Liver (tissue), 9 donors: Measurements from ENCODE around the gene NPW. TPM values are rescaled to one million over a fixed set of nuclear protein-coding genes. Genes with fewer than 3 reads are reported as not detected.

Source experiments
- DNase-seq: peaks from one replicate; pipeline ENCODE4 v3.0.0-alpha.2; 2017; ENCODE audit warnings: low spot score
- H3K27ac ChIP-seq, 2 donors: one replicate each; pipeline ENCODE4 v1.7.0; 2013; ENCODE audit warnings: inconsistent platforms in 2 of 2, low read length in 2 of 2, control low read depth in 1 of 2, low read depth in 1 of 2, mild to moderate bottlenecking in 1 of 2
- H3K27me3 ChIP-seq, 4 donors: one replicate each; pipeline versions ENCODE4 v1.6.1 to v1.7.0; 2013; ENCODE audit warnings: low read length in 3 of 4, inconsistent platforms in 1 of 4, mild to moderate bottlenecking in 1 of 4, moderate library complexity in 1 of 4; ENCODE audit not compliant: control insufficient read depth in 4 of 4, insufficient read depth in 4 of 4
- H3K36me3 ChIP-seq, 4 donors: one replicate each; pipeline versions ENCODE4 v1.6.1 to v1.7.0; 2013; ENCODE audit warnings: low read length in 3 of 4, mild to moderate bottlenecking in 3 of 4, low read depth in 1 of 4, moderate library complexity in 1 of 4; ENCODE audit not compliant: control insufficient read depth in 4 of 4, insufficient read depth in 3 of 4
- H3K4me1 ChIP-seq, 4 donors: one replicate each; pipeline versions ENCODE4 v1.6.1 to v1.7.0; 2013; ENCODE audit warnings: low read length in 3 of 4, mild to moderate bottlenecking in 3 of 4, moderate library complexity in 1 of 4; ENCODE audit not compliant: control insufficient read depth in 4 of 4, insufficient read depth in 4 of 4
- H3K4me3 ChIP-seq, 3 donors: one replicate each; pipeline versions ENCODE4 v1.6.1 to v1.7.0; 2013; ENCODE audit warnings: low read length in 3 of 3, control low read depth in 1 of 3, low read depth in 1 of 3, mild to moderate bottlenecking in 1 of 3
- H3K9ac ChIP-seq, 2 donors: one replicate each; pipeline ENCODE4 v1.7.0; 2013; ENCODE audit warnings: low read length in 2 of 2, mild to moderate bottlenecking in 2 of 2, moderate library complexity in 2 of 2, control low read depth in 1 of 2, low read depth in 1 of 2
- H3K9me3 ChIP-seq, 4 donors: one replicate each; pipeline versions ENCODE4 v1.6.1 to v1.7.0; 2013; ENCODE audit warnings: low read length in 3 of 4; ENCODE audit not compliant: control insufficient read depth in 4 of 4
- FOXA1 ChIP-seq: IDR thresholded peaks from 2 replicates; pipeline ENCODE4 v1.6.1; 2016; ENCODE audit warnings: antibody characterized with exemption
- FOXA2 ChIP-seq: IDR thresholded peaks from 2 replicates; pipeline ENCODE4 v1.6.1; 2016; ENCODE audit warnings: antibody characterized with exemption
- GABPA ChIP-seq, 2 donors: IDR thresholded peaks in 1 of 2; conservative IDR thresholded peaks in 1 of 2; 2 replicates each; pipeline ENCODE4 v1.6.1; 2016; ENCODE audit warnings: antibody characterized with exemption in 2 of 2, mild to moderate bottlenecking in 1 of 2, moderate library complexity in 1 of 2
- HNF4A ChIP-seq, 2 donors: conservative IDR thresholded peaks; 2 replicates each; pipeline ENCODE4 v1.6.1; 2016; ENCODE audit warnings: antibody characterized with exemption in 2 of 2, mild to moderate bottlenecking in 2 of 2
- HNF4G ChIP-seq: IDR thresholded peaks from 2 replicates; pipeline ENCODE4 v1.6.1; 2016; ENCODE audit warnings: antibody characterized with exemption
- JUND ChIP-seq, 2 donors: IDR thresholded peaks; 2 replicates each; pipeline ENCODE4 v1.6.1; 2016; ENCODE audit warnings: antibody characterized with exemption in 2 of 2
- NR2F2 ChIP-seq: IDR thresholded peaks from 2 replicates; pipeline ENCODE4 v1.6.1; 2016; ENCODE audit warnings: antibody characterized with exemption
- RAD21 ChIP-seq, 2 donors: IDR thresholded peaks; 2 replicates each; pipeline ENCODE4 v1.6.1; 2016; ENCODE audit warnings: antibody characterized with exemption in 2 of 2, mild to moderate bottlenecking in 2 of 2
- RXRA ChIP-seq, 2 donors: IDR thresholded peaks; 2 replicates each; pipeline ENCODE4 v1.6.1; 2017 to 2018; ENCODE audit warnings: antibody characterized with exemption in 2 of 2, mild to moderate bottlenecking in 1 of 2
- SP1 ChIP-seq: IDR thresholded peaks from 2 replicates; pipeline ENCODE4 v1.6.1; 2018; ENCODE audit warnings: antibody characterized with exemption, mild to moderate bottlenecking
- TAF1 ChIP-seq: conservative IDR thresholded peaks from 2 replicates; pipeline ENCODE4 v1.6.1; 2016; ENCODE audit warnings: antibody characterized with exemption, mild to moderate bottlenecking
- YY1 ChIP-seq: IDR thresholded peaks from 2 replicates; pipeline ENCODE4 v1.6.1; 2016; ENCODE audit warnings: antibody characterized with exemption, mild to moderate bottlenecking
- WGBS: extraction: QIAGEN DNeasy Blood & Tissue Kit; methylation state at CpG from one replicate; pipeline ENCODE4 v1.1.7; 2013; 5-methylcytosine and 5-hydroxymethylcytosine counted together
- polyA plus RNA-seq, 2 donors: library from polyadenylated mRNA; stranded (reverse) in 1 of 2; unstranded in 1 of 2; fragments of 200-250 nt in 1 of 2; fragments of >200 nt in 1 of 2; fragmentation: Nextera tagmentation in 1 of 2; extraction: Ambion mirVana in 1 of 2; gene quantifications; one replicate each; pipeline versions ENCODE4 v1.2.1 to v1.2.3, GENCODE V29; 2013 to 2015
- total RNA-seq, 2 donors: library from RNA; depleted of rRNA; stranded (reverse); fragments of >200 nt; gene quantifications; one replicate each; pipeline ENCODE4 v1.2.3, GENCODE V29; 2014
- TF ChIP-seq, protein P1 (sequence below): fragments of 150-350 bp; IDR thresholded peaks from 2 replicates; pipeline ENCODE4 v1.5.1; 2017; ENCODE audit warnings: improper control_type of control experiment, low read depth, low read length; ENCODE audit not compliant: missing input control
- TF ChIP-seq, protein P2 (sequence below): IDR thresholded peaks from 2 replicates; pipeline ENCODE4 v1.6.1; 2016; ENCODE audit warnings: antibody characterized with exemption
- TF ChIP-seq, protein P3 (sequence below): IDR thresholded peaks from 2 replicates; pipeline ENCODE4 v1.6.1; 2016; ENCODE audit warnings: antibody characterized with exemption
- TF ChIP-seq, protein P4 (sequence below): IDR thresholded peaks from 2 replicates; pipeline ENCODE4 v1.6.1; 2016; ENCODE audit warnings: antibody characterized with exemption, mild to moderate bottlenecking
- donor health status: healthy.
- donor health status: healthy.
- donor health status: healthy.
- donor health status: healthy.
- donor health status: healthy.

NPW gene
- total and polyA plus RNA-seq, 4 donors, result 1.3 to 20.6 (median 9.1) TPM

DNA sequence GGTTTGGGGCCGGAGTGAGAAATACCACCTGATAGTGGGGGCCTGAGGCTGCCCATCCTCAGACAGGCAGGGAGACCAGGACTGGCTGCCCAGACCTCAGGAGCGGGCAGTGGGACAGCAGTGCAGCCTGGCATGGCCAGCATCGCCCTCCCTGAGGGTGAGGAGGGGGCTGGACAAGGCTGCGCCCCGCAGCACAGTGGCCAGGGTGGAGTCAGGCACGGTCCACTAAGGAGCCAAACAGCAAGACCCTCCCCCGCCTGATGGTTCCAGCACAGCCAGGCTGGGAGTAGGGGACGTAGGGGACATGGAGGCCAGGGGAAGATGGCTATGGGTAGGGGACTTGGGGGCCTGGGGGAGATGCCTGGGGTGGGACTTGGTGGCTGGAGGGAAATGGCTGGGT lies 13.3 kb upstream of the NPW start:
- Histone ChIP-seq H3K9ac (no peak overlapping the region), H3K27ac (no peak overlapping the region), H3K4me3 (no peak overlapping the region), H3K36me3 (peaks cover 8 to 20% (median 10%) of the 10 kb centered on the region in 4 donors), H3K27me3 (no peaks in the 10 kb centered on the region), H3K9me3 (no peaks in the 10 kb centered on the region), H3K4me1 (peaks cover 36 to 59% (median 53%) of the 10 kb centered on the region in 4 donors)
- no peak for DNase-seq
- no peak for TF ChIP-seq YY1
- no peak for TF ChIP-seq GABPA (IDR thresholded peaks at IDR 0.05 in 1 of 2, conservative IDR thresholded peaks at IDR 0.05 in 1 of 2)
- no peak for TF ChIP-seq HNF4G
- TF ChIP-seq, protein P1, sequence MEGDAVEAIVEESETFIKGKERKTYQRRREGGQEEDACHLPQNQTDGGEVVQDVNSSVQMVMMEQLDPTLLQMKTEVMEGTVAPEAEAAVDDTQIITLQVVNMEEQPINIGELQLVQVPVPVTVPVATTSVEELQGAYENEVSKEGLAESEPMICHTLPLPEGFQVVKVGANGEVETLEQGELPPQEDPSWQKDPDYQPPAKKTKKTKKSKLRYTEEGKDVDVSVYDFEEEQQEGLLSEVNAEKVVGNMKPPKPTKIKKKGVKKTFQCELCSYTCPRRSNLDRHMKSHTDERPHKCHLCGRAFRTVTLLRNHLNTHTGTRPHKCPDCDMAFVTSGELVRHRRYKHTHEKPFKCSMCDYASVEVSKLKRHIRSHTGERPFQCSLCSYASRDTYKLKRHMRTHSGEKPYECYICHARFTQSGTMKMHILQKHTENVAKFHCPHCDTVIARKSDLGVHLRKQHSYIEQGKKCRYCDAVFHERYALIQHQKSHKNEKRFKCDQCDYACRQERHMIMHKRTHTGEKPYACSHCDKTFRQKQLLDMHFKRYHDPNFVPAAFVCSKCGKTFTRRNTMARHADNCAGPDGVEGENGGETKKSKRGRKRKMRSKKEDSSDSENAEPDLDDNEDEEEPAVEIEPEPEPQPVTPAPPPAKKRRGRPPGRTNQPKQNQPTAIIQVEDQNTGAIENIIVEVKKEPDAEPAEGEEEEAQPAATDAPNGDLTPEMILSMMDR, result no peak
- no peak for TF ChIP-seq NR2F2
- TF ChIP-seq FOXA1, result no peak
- TF ChIP-seq, protein P2, sequence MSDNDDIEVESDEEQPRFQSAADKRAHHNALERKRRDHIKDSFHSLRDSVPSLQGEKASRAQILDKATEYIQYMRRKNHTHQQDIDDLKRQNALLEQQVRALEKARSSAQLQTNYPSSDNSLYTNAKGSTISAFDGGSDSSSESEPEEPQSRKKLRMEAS, result no peak
- no peak for TF ChIP-seq SP1
- no peak for TF ChIP-seq TAF1
- TF ChIP-seq, protein P3, sequence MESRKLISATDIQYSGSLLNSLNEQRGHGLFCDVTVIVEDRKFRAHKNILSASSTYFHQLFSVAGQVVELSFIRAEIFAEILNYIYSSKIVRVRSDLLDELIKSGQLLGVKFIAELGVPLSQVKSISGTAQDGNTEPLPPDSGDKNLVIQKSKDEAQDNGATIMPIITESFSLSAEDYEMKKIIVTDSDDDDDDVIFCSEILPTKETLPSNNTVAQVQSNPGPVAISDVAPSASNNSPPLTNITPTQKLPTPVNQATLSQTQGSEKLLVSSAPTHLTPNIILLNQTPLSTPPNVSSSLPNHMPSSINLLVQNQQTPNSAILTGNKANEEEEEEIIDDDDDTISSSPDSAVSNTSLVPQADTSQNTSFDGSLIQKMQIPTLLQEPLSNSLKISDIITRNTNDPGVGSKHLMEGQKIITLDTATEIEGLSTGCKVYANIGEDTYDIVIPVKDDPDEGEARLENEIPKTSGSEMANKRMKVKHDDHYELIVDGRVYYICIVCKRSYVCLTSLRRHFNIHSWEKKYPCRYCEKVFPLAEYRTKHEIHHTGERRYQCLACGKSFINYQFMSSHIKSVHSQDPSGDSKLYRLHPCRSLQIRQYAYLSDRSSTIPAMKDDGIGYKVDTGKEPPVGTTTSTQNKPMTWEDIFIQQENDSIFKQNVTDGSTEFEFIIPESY, result no peak
- TF ChIP-seq JUND (IDR thresholded peaks at IDR 0.05), result no peak
- no peak for TF ChIP-seq RAD21 (IDR thresholded peaks at IDR 0.05)
- TF ChIP-seq RXRA (IDR thresholded peaks at IDR 0.05), result no peak
- TF ChIP-seq, protein P4, sequence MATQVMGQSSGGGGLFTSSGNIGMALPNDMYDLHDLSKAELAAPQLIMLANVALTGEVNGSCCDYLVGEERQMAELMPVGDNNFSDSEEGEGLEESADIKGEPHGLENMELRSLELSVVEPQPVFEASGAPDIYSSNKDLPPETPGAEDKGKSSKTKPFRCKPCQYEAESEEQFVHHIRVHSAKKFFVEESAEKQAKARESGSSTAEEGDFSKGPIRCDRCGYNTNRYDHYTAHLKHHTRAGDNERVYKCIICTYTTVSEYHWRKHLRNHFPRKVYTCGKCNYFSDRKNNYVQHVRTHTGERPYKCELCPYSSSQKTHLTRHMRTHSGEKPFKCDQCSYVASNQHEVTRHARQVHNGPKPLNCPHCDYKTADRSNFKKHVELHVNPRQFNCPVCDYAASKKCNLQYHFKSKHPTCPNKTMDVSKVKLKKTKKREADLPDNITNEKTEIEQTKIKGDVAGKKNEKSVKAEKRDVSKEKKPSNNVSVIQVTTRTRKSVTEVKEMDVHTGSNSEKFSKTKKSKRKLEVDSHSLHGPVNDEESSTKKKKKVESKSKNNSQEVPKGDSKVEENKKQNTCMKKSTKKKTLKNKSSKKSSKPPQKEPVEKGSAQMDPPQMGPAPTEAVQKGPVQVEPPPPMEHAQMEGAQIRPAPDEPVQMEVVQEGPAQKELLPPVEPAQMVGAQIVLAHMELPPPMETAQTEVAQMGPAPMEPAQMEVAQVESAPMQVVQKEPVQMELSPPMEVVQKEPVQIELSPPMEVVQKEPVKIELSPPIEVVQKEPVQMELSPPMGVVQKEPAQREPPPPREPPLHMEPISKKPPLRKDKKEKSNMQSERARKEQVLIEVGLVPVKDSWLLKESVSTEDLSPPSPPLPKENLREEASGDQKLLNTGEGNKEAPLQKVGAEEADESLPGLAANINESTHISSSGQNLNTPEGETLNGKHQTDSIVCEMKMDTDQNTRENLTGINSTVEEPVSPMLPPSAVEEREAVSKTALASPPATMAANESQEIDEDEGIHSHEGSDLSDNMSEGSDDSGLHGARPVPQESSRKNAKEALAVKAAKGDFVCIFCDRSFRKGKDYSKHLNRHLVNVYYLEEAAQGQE, result no peak
- TF ChIP-seq FOXA2, result no peak
- no peak for TF ChIP-seq HNF4A (conservative IDR thresholded peaks at IDR 0.05)
- 94% methylated on average over 8 of the region's 8 CpGs for WGBS
